Astrocyte of the cerebellum (primary cell): ENCODE data around the gene MAP2K6.

Experiments
- DNase-seq: peaks from one replicate; pipeline ENCODE4 v3.0.0-alpha.2; 2011; ENCODE audit warnings: low read depth
- H3K4me3 ChIP-seq: 2 replicates; pipeline ENCODE4 v1.5.1; 2011; ENCODE audit warnings: mild to moderate bottlenecking, low read depth, low read length, moderate library complexity
- in situ Hi-C: cut with HindIII; loops from 2 replicates; pipeline ENCODE4 v1.10.0; 2017; ENCODE audit warnings: low sequenced_read_pairs
- TF ChIP-seq, protein P1 (sequence below): IDR thresholded peaks from 2 replicates; pipeline ENCODE4 v1.5.1; 2012; ENCODE audit warnings: low read length, low read depth, moderate library complexity, mild to moderate bottlenecking; ENCODE audit errors: missing control alignments

MAP2K6 gene

DNA sequence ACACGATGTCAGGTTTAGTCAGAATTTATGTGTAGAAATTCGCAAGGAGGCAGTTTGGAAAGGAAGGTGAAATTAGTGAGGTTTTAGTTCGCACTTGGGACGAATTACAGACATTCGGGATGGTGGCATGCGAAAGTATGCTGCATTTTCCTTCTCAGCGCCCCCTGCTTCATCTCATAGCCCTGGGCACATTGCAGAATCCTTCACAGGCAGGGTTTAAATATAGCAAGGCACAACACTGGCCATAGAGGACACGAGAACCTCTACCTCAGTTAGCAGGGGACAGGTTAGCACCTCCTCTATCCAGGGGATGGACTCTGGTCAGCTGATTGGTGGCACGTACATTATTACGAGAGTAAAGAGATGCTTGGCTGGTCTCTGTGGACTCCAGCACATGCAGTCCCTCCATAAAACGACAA lies 47.5 kb downstream of the MAP2K6 start:
- no peak overlapping the region for H3K4me3 ChIP-seq
- TF ChIP-seq, protein P1, sequence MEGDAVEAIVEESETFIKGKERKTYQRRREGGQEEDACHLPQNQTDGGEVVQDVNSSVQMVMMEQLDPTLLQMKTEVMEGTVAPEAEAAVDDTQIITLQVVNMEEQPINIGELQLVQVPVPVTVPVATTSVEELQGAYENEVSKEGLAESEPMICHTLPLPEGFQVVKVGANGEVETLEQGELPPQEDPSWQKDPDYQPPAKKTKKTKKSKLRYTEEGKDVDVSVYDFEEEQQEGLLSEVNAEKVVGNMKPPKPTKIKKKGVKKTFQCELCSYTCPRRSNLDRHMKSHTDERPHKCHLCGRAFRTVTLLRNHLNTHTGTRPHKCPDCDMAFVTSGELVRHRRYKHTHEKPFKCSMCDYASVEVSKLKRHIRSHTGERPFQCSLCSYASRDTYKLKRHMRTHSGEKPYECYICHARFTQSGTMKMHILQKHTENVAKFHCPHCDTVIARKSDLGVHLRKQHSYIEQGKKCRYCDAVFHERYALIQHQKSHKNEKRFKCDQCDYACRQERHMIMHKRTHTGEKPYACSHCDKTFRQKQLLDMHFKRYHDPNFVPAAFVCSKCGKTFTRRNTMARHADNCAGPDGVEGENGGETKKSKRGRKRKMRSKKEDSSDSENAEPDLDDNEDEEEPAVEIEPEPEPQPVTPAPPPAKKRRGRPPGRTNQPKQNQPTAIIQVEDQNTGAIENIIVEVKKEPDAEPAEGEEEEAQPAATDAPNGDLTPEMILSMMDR, result no peak
- in situ Hi-C loops, result no loop called here
- DNase-seq, result no peak

DNA sequence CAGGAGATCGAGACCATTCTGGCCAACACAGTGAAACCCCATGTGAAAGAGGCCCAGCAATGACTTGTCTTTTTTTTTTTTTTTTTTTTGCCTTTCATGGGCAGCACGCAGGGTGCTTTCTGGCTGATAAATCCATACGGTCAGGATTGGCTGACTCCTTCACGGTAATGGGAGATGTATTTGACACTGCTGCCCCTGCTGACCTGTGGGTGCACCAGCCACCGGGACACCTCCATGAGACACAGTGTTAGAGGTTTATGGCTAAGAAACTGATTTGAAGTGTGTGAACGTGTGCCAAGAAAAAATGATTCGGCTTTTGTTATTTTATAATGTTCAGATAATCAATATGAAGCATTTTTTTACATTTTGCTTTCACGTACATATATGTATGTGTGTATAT lies 48.4 kb downstream of the MAP2K6 start:
- TF ChIP-seq, protein P1, result no peak
- DNase-seq, result no peak
- in situ Hi-C loops, result no loop called here
- no peak overlapping the region for H3K4me3 ChIP-seq

DNA sequence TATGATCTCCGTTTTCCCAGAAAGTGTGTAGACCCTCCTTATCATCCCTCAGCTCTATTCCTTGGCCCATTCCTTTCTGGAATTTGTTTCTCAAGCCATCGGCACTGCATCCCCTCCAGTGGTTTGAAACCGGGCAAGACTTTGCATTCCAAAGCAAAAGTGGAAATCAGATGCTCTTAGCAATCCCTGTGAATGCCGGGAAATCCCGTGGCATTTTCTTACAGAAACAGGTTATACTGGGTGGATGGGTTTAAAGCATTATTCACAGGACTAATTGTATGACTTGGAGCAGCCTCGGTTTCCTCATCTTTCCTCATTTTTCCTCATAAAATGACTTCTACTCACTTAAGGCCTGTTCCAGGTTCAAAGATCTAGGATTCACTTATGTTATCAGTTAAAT lies 52.0 kb downstream of the MAP2K6 start:
- TF ChIP-seq, protein P1, result no peak
- no peak for DNase-seq
- in situ Hi-C loops, result no loop called here
- H3K4me3 ChIP-seq, result no peak overlapping the region

DNA sequence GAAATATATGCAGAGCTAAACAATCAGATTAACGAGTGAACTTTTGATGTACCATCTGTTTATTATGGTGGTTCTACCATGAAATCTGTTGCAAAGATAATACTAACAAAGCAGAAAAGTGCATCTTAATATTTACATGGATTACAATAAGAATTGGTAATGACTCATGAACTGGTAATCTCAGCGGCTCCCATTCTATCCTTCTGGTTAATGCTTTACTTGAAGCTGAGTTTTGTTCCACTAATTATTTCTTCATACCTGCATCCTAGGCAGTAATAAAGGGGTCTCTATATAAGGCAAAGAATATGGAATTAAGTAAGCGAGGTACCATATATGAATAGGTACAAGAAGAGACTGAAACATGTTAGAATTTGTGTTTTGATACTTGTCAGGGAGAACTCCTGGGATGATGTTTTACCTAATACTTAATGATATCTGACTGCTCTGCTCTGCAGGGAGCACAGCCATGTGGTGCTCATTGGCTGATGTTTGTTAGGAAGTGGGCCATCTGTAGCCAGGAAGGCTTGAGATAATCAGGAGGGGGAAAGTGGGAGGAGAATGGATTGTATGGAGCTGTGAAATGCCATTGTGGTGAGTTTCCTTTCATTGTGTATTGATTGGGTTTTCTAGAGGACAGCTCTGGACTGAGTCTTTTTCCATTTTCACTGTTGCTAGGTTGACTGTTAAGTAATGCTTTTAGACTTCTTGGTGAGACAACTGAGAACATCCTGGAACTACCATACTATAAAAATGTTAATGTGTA lies 52.6 kb downstream of the MAP2K6 start:
- TF ChIP-seq, protein P1, result no peak
- H3K4me3 ChIP-seq, result no peak overlapping the region
- in situ Hi-C loops, result no loop called here
- peak; percentile 71 for DNase-seq

DNA sequence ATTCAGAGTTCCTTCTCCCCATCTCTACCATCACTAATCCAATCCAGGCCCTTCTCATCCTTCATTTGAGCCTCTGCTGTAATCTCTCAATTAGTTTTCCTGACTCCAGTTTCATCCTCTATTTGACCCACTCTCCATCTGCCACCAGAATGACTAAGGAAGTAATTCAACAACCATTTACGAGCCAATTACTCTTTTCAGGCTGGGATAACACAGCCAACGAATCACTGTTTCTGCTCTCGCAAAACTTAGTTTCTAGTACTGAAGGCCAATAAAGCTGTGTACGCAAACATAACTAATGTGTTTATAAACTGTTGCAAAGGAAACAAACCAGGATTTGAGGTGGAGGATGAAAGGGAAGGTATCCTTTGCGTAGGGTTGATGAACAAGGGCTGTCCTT lies 53.7 kb downstream of the MAP2K6 start:
- TF ChIP-seq, protein P1, result no peak
- DNase-seq, result no peak
- in situ Hi-C loops, result no loop called here
- no peak overlapping the region for H3K4me3 ChIP-seq

DNA sequence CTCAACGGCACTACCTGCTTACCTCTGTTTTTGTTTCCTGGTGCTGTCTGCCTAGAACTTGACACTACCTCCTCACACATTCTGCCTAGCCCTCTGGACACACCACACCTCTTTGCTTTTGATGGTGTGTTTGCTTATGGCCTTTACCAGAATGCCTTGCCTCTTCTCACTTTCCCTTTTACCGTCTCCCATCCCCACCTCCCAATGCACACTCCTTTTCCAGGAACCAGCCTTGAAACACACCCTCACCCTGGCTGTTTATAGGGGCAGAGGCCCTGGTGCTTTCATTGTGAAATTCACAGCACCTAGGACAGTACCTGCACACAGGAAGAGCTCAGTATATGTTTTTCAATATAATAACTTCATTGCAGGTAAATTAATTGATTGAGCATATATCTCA lies 56.2 kb downstream of the MAP2K6 start:
- TF ChIP-seq, protein P1, result no peak
- no peak for DNase-seq
- no peak overlapping the region for H3K4me3 ChIP-seq
- in situ Hi-C loops, result no loop called here
